HEK293T (cell line): ENCODE results near the gene C12orf76.
"Not testable (repeated sequence)": the region's sequence is repeated elsewhere in the genome, so short reads cannot be mapped to it uniquely, and the experiment has no call there.

Experiments used
- ELF4 ChIP-seq: fragments of 450-650 bp; IDR thresholded peaks from 2 replicates; pipeline ENCODE4 v1.6.1; 2017; ENCODE audit warnings: antibody characterized with exemption
- TARDBP ChIP-seq: fragments of 450-650 bp; IDR thresholded peaks from 2 replicates; pipeline ENCODE4 v1.6.1; 2016

- TF ChIP-seq ELF4, TARDBP: not testable (repeated sequence)
Observed at GRCh38 chr12:110008681-110009398, 39.5 kb downstream of the C12orf76 start.
